ENCODE measurements around the gene PMIS2. TPM values are rescaled to one million over a fixed set of nuclear protein-coding genes. Genes with fewer than 3 reads are reported as not detected.

PMIS2 gene
- total RNA-seq, 3 donors from 2014 or later, result not detected

DNA sequence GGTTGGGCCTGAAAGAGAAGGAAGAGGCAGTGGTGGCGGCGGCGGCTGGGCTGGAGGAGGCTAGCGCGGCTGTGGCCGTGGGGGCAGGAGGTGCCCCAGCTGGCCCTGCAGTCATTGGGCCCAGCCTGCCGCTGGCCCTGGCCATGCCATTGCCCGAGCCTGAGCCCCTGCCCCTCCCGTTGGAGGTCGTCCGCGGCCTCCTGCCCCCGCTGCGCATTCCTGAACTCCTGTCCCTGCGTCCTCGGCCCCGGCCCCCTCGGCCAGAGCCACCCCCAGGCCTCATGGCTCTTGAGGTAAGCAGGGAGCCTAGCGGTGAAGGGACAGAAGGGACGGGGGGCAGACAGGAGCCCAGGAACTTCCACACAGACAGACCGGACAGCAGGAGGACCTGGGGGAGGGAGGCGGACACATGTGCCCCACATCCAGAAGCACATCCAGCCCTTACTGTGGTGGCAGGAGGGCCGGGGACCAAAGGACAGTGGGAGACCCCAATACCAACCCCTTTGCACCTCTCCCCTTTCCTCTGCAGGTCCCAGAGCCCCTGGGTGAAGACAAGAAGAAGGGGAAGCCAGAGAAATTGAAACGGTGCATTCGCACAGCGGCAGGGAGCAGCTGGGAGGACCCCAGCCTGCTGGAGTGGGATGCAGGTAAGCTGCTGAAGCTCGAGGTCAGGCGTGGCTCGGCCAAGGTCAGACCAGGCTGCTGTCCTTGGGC is 47.9 kb downstream of the PMIS2 start:
- H3K27ac ChIP-seq, result no peak overlapping the region
- intact Hi-C loops (cut with DNase I; ENCODE audit: low total_unique reads), result no loop called here
- H3K36me3 ChIP-seq, result peaks cover 6% of the 10 kb centered on the region
- no peaks in the 10 kb centered on the region for H3K9me3 ChIP-seq
- H3K4me1 ChIP-seq, result peaks cover 5 to 7% of the 10 kb centered on the region in 2 donors
- TF ChIP-seq CTCF (IDR thresholded peaks at IDR 0.05) (no peak), POLR2AphosphoS5 (IDR thresholded peaks at IDR 0.05) (no peak), POLR2A (IDR thresholded peaks at IDR 0.05) (no peak)
- no peak for DNase-seq (ENCODE audit: low spot score in 2 of 2)
- no peak overlapping the region for H3K4me3 ChIP-seq
- H3K27me3 ChIP-seq, result no peaks in the 10 kb centered on the region

DNA sequence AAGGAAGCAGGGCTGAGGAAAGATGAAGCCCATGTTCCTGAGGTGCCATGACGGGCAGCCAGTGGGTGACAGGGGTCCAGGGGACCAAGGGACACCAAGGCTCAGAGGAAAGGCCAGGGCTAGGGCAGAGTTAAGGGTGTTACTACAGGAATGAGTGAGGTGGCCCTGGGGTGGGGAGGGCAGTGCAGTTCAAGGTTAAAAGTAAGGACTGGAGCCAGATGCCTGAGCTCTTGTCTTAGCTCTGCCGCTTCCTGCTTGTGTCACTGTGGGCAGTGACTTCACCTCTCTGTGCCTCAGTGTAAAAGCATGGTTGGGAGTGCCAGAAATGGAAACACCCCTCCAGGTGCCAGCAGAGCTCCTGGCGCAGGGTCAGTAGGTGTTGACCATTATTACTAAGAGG is 50.7 kb downstream of the PMIS2 start:
- H3K4me1 ChIP-seq, result no peaks in the 10 kb centered on the region
- no peaks in the 10 kb centered on the region for H3K9me3 ChIP-seq
- no peak overlapping the region for H3K27ac ChIP-seq
- DNase-seq (ENCODE audit: low spot score in 2 of 2), result no peak
- no peak overlapping the region for H3K4me3 ChIP-seq
- intact Hi-C loops (cut with DNase I; ENCODE audit: low total_unique reads), result no loop called here
- H3K27me3 ChIP-seq, result no peaks in the 10 kb centered on the region
- TF ChIP-seq POLR2AphosphoS5 (IDR thresholded peaks at IDR 0.05) (no peak), POLR2A (IDR thresholded peaks at IDR 0.05) (no peak), CTCF (IDR thresholded peaks at IDR 0.05) (no peak)
- peaks cover 6% of the 10 kb centered on the region for H3K36me3 ChIP-seq

Other genes with a start within 250 kb of the PMIS2 start
- gene FFAR1, start 238.3 kb upstream of the PMIS2 start, total RNA-seq, result not detected
- gene FFAR3, start 227.7 kb upstream of the PMIS2 start, total RNA-seq, result under 1 TPM in 2 of 3 donors, not detected in 1; 0.16 to 0.33 TPM
- gene GPR42, start 215.1 kb upstream of the PMIS2 start, total RNA-seq, result under 1 TPM in 1 of 3 donors, not detected in 2; 0.66 TPM
- gene FFAR2, start 137.9 kb upstream of the PMIS2 start, total RNA-seq, result under 1 TPM in 1 of 3 donors, not detected in 2; 0.15 TPM
- gene KRTDAP, start 95.7 kb upstream of the PMIS2 start, total RNA-seq, result not detected
- gene DMKN, start 72.5 kb upstream of the PMIS2 start, total RNA-seq, result 100 to 1,000 TPM in 1 of 3 donors, 10 to 100 TPM in 1, under 1 TPM in 1; 0.96 to 135 (median 61.0) TPM
- not detected for gene SBSN, start 57.9 kb upstream of the PMIS2 start, total RNA-seq
- gene GAPDHS, start 52.7 kb upstream of the PMIS2 start, total RNA-seq, result not detected
- gene TMEM147, start 40.5 kb upstream of the PMIS2 start, total RNA-seq, result 10 to 100 TPM; 67.4 to 91.8 (median 91.8) TPM
- gene ATP4A, start 22.5 kb upstream of the PMIS2 start, total RNA-seq, result not detected
- 10 to 100 TPM in 1 of 3 donors, 1 to 10 TPM in 2; 5.9 to 13.0 (median 9.5) TPM for gene HAUS5, start 26.6 kb downstream of the PMIS2 start, total RNA-seq
- gene RBM42, start 42.9 kb downstream of the PMIS2 start, total RNA-seq, result 10 to 100 TPM; 44.6 to 51.4 (median 44.6) TPM
- gene ETV2, start 55.6 kb downstream of the PMIS2 start, total RNA-seq, result under 1 TPM in 1 of 3 donors, not detected in 2; 0.59 TPM
- 100 to 1,000 TPM; 320 to 418 (median 391) TPM for gene COX6B1, start 62.1 kb downstream of the PMIS2 start, total RNA-seq
- gene UPK1A, start 80.3 kb downstream of the PMIS2 start, total RNA-seq, result not detected
- gene ZBTB32, start 118.4 kb downstream of the PMIS2 start, total RNA-seq, result under 1 TPM in 1 of 3 donors, not detected in 2; 0.33 TPM
- gene KMT2B, start 131.8 kb downstream of the PMIS2 start, total RNA-seq, result 10 to 100 TPM; 14.2 to 16.2 (median 16.1) TPM
- gene IGFLR1, start 156.3 kb downstream of the PMIS2 start, total RNA-seq, result 10 to 100 TPM in 2 of 3 donors, 1 to 10 TPM in 1; 8.8 to 16.1 (median 14.1) TPM
- 10 to 100 TPM; 15.7 to 37.5 (median 19.5) TPM for gene U2AF1L4, start 159.2 kb downstream of the PMIS2 start, total RNA-seq
- gene PSENEN, start 159.5 kb downstream of the PMIS2 start, total RNA-seq, result 10 to 100 TPM; 37.4 to 54.1 (median 54.0) TPM
- 10 to 100 TPM; 12.8 to 15.4 (median 14.2) TPM for gene LIN37, start 162.4 kb downstream of the PMIS2 start, total RNA-seq
- gene HSPB6, start 170.9 kb downstream of the PMIS2 start, total RNA-seq, result 100 to 1,000 TPM in 1 of 3 donors, 10 to 100 TPM in 2; 31.0 to 144 (median 81.9) TPM
- gene PROSER3, start 172.0 kb downstream of the PMIS2 start, total RNA-seq, result 1 to 10 TPM; 5.7 to 6.4 (median 6.2) TPM
- 10 to 100 TPM in 2 of 3 donors, 1 to 10 TPM in 1; 5.1 to 17.7 (median 12.8) TPM for gene ARHGAP33, start 189.4 kb downstream of the PMIS2 start, total RNA-seq
- not detected for gene PRODH2, start 226.7 kb downstream of the PMIS2 start, total RNA-seq

Measured in breast epithelium (tissue), 4 donors.